Fibroblast of mammary gland (primary cell): ENCODE data around the gene RARB.
A peak's percentile ranks its signal among the peaks of the same experiment; 100 is the strongest.

Source experiments
- DNase-seq: peaks from one replicate; pipeline ENCODE4 v3.0.0-alpha.2; 2010; ENCODE audit warnings: low read depth
- H3K4me3 ChIP-seq: 2 replicates; pipeline ENCODE4 v1.5.1; 2011; ENCODE audit warnings: low read depth, mild to moderate bottlenecking, low read length, moderate library complexity; ENCODE audit not compliant: control insufficient read depth
- TF ChIP-seq, protein P1 (sequence below): conservative IDR thresholded peaks from 2 replicates; pipeline ENCODE4 v1.5.1; 2011; ENCODE audit warnings: low read depth, low read length, inconsistent platforms; ENCODE audit not compliant: control insufficient read depth, insufficient read depth

RARB gene

DNA sequence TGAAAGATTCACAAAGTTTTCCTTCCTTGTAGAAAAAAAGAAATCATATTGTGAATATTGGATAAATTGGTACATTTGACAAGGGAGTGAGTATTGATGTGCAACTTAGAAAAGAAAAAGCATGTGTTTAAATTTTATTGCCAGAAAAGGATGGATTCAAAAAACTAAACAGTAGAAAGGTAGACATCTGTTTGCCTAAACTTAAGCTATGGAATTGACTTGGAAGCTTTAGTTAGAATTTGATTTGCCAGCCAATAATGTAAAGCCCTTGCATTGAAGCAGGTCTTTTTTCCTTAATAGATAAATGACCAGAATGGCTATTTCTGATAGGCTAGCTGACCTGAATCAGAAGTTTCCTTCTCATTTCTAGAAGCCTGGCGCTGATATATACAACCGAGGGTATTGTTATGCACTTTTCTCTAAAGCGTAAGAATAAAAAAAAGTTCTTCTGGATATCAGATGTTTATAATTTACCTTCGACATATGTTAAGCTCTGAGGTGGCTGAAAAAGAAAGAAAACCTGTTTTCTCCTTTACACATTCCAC is 4.2 kb downstream of the RARB start:
- no peak overlapping the region for H3K4me3 ChIP-seq
- TF ChIP-seq, protein P1, sequence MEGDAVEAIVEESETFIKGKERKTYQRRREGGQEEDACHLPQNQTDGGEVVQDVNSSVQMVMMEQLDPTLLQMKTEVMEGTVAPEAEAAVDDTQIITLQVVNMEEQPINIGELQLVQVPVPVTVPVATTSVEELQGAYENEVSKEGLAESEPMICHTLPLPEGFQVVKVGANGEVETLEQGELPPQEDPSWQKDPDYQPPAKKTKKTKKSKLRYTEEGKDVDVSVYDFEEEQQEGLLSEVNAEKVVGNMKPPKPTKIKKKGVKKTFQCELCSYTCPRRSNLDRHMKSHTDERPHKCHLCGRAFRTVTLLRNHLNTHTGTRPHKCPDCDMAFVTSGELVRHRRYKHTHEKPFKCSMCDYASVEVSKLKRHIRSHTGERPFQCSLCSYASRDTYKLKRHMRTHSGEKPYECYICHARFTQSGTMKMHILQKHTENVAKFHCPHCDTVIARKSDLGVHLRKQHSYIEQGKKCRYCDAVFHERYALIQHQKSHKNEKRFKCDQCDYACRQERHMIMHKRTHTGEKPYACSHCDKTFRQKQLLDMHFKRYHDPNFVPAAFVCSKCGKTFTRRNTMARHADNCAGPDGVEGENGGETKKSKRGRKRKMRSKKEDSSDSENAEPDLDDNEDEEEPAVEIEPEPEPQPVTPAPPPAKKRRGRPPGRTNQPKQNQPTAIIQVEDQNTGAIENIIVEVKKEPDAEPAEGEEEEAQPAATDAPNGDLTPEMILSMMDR, result no peak
- DNase-seq, result no peak

DNA sequence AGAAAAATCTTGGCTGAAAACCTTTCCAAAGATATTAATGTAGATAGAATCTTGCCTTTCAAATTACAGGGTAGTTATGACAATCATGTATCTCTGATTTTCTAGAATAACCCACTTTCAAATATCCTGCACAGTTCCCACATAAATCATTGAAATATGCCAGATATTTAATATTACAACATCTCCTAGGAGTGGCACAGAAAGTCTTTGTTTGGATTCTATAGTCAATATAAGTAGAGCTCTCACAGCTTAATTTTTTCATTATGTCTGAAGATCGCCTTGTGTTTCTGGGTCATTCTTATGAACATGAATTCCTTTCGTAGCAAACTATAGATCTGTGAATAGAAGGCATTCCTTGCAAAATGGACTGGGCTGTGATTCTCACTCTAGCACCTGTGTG is 5.0 kb downstream of the RARB start:
- TF ChIP-seq, protein P1, result no peak
- DNase-seq, result no peak
- H3K4me3 ChIP-seq, result no peak overlapping the region

DNA sequence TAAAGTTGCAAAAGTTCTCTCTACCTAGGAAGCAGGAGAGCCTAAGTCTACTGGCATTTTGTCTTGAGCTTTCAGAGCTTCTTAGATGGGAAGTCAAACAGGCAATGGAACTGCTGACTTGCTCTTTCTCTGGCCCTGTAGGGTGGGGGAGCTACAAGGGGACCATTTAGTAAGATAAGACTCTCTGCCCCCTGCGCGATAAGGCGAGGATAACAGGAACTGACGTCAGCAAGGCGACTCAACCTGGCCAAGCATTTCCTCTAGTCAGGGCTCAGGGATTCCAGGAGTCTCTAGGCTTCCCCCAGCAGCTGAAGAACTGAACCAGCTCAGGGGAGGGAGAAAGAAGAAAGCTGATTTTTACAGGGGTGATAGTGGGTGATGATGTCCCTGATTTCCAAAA is 5.8 kb downstream of the RARB start:
- no peak for DNase-seq
- TF ChIP-seq, protein P1, result no peak
- H3K4me3 ChIP-seq, result no peak overlapping the region

DNA sequence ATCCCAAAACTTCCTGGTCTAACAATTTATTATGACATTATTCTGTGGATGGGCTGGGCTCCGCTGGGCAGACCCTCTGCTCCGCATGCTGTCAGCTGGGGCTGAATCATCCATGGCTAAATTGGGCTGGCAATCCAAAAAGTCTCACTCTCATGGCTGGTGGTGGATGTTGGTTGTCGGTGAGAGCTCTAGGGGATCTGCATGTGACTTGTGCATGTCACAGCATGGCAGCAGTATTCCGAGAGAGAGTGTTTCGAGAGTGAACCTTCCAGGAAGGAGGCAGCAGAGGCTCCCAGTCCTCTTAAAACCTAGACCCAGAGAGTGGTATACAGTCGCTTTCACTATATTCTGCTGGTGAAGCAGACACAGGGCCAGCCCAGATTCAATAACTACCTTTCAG is 9.9 kb downstream of the RARB start:
- DNase-seq, result no peak
- H3K4me3 ChIP-seq, result no peak overlapping the region
- TF ChIP-seq, protein P1, result no peak

DNA sequence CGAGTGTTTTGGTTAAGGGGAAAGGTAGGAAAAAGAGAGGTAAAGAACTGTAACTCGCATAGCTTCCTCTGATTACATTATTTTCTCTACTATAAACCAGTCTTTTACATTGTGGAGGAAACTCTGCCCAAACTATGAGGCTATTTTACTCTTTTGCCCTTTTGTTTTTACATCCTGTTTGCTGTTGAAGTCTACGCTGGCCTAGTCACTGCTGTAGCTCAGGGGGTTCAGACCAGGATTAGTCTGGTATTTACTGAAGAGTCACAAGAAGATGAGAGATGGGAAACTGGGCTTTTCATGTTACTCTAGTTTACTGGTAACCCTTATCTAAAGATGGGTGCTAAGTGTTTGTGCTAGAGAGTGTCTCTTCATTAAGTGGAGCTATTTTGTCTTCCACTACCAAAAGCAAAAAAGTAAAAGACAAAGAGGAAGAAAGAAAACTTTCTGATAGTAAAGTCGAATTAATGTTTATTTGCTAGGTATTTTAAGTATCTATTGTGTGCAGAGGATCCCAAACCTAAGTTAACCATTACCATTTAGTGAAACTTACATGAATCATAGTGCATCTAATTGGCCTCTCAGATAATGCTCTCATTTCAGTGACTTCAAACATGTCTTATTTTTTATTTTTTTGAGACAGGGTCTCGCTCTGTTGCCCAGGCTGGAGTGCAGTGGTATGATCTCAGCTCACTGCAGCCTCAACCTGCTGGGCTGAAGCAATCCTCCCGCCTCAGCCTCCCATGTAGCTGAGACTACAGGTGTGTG is 10.9 kb downstream of the RARB start:
- TF ChIP-seq, protein P1, result no peak
- DNase-seq, result no peak
- H3K4me3 ChIP-seq, result no peak overlapping the region

DNA sequence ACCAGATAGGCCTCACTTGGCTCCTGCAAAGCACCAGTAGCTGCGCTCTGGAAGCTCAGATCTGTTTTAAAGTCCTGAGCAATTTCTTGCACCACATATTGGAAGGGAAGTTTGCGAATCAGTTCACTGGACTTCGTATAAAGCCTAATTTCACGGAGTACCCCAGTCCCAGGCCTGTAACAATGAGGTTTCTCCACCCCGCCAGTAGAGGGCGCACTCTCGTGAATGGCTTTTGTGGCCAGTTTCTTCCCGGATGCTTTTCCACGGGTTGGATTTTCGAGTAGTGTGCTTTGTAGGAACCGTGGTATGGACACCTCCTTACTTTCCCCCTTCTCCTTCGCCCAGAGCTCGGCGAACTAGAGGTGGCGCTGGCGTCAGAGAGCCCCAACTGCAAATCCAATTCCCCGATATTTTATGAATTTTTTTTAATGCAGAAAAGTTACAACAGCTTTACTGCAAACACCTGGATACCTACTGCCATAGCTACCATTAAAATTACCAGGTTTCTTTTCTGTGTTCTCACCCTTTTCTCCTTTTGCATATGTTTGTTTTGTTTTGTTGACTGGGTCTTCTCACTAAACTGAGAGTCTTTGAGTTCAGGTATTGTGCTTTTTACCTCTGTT is 13.3 kb downstream of the RARB start:
- no peak for DNase-seq
- H3K4me3 ChIP-seq, result no peak overlapping the region
- TF ChIP-seq, protein P1, result peak; percentile 63

DNA sequence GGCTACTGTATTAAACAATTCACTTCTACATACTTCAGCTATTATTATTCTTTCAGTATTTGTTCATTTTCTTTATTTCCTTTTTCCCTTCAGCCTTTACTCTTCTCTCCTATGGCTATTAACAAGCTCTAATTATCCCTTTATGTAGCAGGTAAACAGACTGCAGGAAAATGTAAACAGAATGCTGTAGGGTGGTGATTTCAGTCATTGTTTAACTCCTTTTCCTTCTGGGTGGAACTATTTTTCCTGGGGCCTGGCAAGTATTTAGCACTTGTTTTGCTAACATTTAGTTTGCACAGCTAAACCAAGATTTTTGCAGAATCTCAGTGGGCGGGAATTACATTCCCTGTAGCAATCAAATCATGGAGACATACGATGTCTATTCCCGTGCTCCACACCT is 14.4 kb downstream of the RARB start:
- TF ChIP-seq, protein P1, result no peak
- H3K4me3 ChIP-seq, result no peak overlapping the region
- DNase-seq, result no peak
